HUES64 (cell line): ENCODE results near the gene SLCO4A1.

ENCODE experiments used
- H3K27ac ChIP-seq: 2 replicates; pipeline ENCODE4 v1.7.0; 2013; ENCODE audit warnings: low read depth, low read length, inconsistent platforms
- H3K27me3 ChIP-seq: 2 replicates; pipeline ENCODE4 v1.6.1; 2013; ENCODE audit warnings: mild to moderate bottlenecking, low read length; ENCODE audit not compliant: insufficient read depth
- H3K36me3 ChIP-seq: 2 replicates; pipeline ENCODE4 v1.6.1; 2013; ENCODE audit warnings: mild to moderate bottlenecking, low read length; ENCODE audit not compliant: insufficient read depth
- H3K4me1 ChIP-seq: 2 replicates; pipeline ENCODE4 v1.6.1; 2013; ENCODE audit warnings: mild to moderate bottlenecking, low read length, moderate library complexity; ENCODE audit not compliant: insufficient read depth
- H3K4me3 ChIP-seq: 2 replicates; pipeline ENCODE4 v1.5.1; 2013; ENCODE audit warnings: mild to moderate bottlenecking, low read length, moderate library complexity
- H3K9ac ChIP-seq: 2 replicates; pipeline ENCODE4 v1.6.1; 2013; ENCODE audit warnings: mild to moderate bottlenecking, low read depth, low read length
- H3K9me3 ChIP-seq: 2 replicates; pipeline ENCODE4 v1.6.1; 2013; ENCODE audit warnings: low read depth, low read length; ENCODE audit not compliant: insufficient read depth
- WGBS: fragments of 150-250, 120-280 bp; methylation state at CpG from one replicate; pipeline ENCODE4 v1.1.7; 2013; ENCODE audit warnings: missing lambda C conversion rate; 5-methylcytosine and 5-hydroxymethylcytosine counted together

The SLCO4A1 gene

GRCh38 chr20:62665153-62665754, 23.0 kb downstream of the SLCO4A1 start:
- Histone ChIP-seq H3K27ac (no peak overlapping the region), H3K4me3 (no peak overlapping the region), H3K9ac (no peak overlapping the region), H3K9me3 (no peaks in the 10 kb centered on the region), H3K27me3 (no peaks in the 10 kb centered on the region), H3K36me3 (no peaks in the 10 kb centered on the region), H3K4me1 (peaks cover 7% of the 10 kb centered on the region; the same call in 1 of the 2 replicates)
- WGBS, result 94% methylated on average over 12 of the region's 12 CpGs

- H3K36me3 ChIP-seq, result no peaks in the 10 kb centered on the region
- WGBS, result 86% methylated on average over 27 of the region's 33 CpGs
Observed at GRCh38 chr20:62665826-62666735, 23.8 kb downstream of the SLCO4A1 start.

GRCh38 chr20:62666736-62667529, 24.6 kb downstream of the SLCO4A1 start:
- Histone ChIP-seq H3K9me3 (no peaks in the 10 kb centered on the region), H3K4me3 (no peak overlapping the region), H3K36me3 (no peaks in the 10 kb centered on the region), H3K9ac (no peak overlapping the region), H3K27ac (no peak overlapping the region), H3K27me3 (no peaks in the 10 kb centered on the region), H3K4me1 (peaks cover 7% of the 10 kb centered on the region; the same call in 1 of the 2 replicates)
- whole genome bisulfite sequencing, result 91% methylated on average over 27 of the region's 27 CpGs

More at GRCh38 chr20:62665826-62666735, 23.8 kb downstream of the SLCO4A1 start:
- H3K27me3 ChIP-seq, result no peaks in the 10 kb centered on the region
- H3K4me3 ChIP-seq, result no peak overlapping the region
- H3K9me3 ChIP-seq, result no peaks in the 10 kb centered on the region
- H3K4me1 ChIP-seq, result peaks cover 7% of the 10 kb centered on the region; the same call in 1 of the 2 replicates
- H3K9ac ChIP-seq, result no peak overlapping the region
- no peak overlapping the region for H3K27ac ChIP-seq

- no peaks in the 10 kb centered on the region for H3K36me3 ChIP-seq
- no peak overlapping the region for H3K4me3 ChIP-seq
- no peak overlapping the region for H3K27ac ChIP-seq
- no peaks in the 10 kb centered on the region for H3K9me3 ChIP-seq
- 89% methylated on average over 30 of the region's 30 CpGs for WGBS
- no peaks in the 10 kb centered on the region for H3K27me3 ChIP-seq
- H3K9ac ChIP-seq, result no peak overlapping the region
- peaks cover 7% of the 10 kb centered on the region; the same call in 1 of the 2 replicates for H3K4me1 ChIP-seq
Observed at GRCh38 chr20:62667530-62668440, 25.5 kb downstream of the SLCO4A1 start.

GRCh38 chr20:62668441-62669027, 26.2 kb downstream of the SLCO4A1 start:
- H3K36me3 ChIP-seq, result no peaks in the 10 kb centered on the region
- 0 out of 2 replicates have a peak, but pooled peaks cover under 1% of the 10 kb centered on the region for H3K4me1 ChIP-seq
- H3K9ac ChIP-seq, result no peak overlapping the region
- H3K9me3 ChIP-seq, result no peaks in the 10 kb centered on the region
- no peak overlapping the region for H3K4me3 ChIP-seq
- 58% methylated on average over 13 of the region's 13 CpGs for WGBS
- no peaks in the 10 kb centered on the region for H3K27me3 ChIP-seq
- no peak overlapping the region for H3K27ac ChIP-seq

- Histone ChIP-seq H3K9ac (no peak overlapping the region), H3K27me3 (no peaks in the 10 kb centered on the region), H3K9me3 (no peaks in the 10 kb centered on the region), H3K36me3 (no peaks in the 10 kb centered on the region), H3K4me3 (no peak overlapping the region), H3K4me1 (no peaks in the 10 kb centered on the region), H3K27ac (no peak overlapping the region)
- 94% methylated on average over 10 of the region's 10 CpGs for WGBS
Observed at GRCh38 chr20:62669249-62669648, 26.9 kb downstream of the SLCO4A1 start.

- no peaks in the 10 kb centered on the region for H3K27me3 ChIP-seq
- WGBS, result 95% methylated on average over 14 of the region's 14 CpGs
- H3K9ac ChIP-seq, result no peak overlapping the region
- H3K4me1 ChIP-seq, result no peaks in the 10 kb centered on the region
- H3K9me3 ChIP-seq, result no peaks in the 10 kb centered on the region
- H3K4me3 ChIP-seq, result no peak overlapping the region
- H3K36me3 ChIP-seq, result no peaks in the 10 kb centered on the region
- H3K27ac ChIP-seq, result no peak overlapping the region
Observed at GRCh38 chr20:62670156-62670555, 27.9 kb downstream of the SLCO4A1 start.

- Histone ChIP-seq H3K9ac (no peak overlapping the region), H3K27me3 (no peaks in the 10 kb centered on the region), H3K4me1 (no peaks in the 10 kb centered on the region), H3K27ac (no peak overlapping the region), H3K9me3 (no peaks in the 10 kb centered on the region), H3K36me3 (no peaks in the 10 kb centered on the region), H3K4me3 (no peak overlapping the region)
- WGBS, result 94% methylated on average over 17 of the region's 17 CpGs
Observed at GRCh38 chr20:62670998-62671397, 28.7 kb downstream of the SLCO4A1 start.

GRCh38 chr20:62671765-62672164, 29.5 kb downstream of the SLCO4A1 start:
- Histone ChIP-seq H3K36me3 (no peaks in the 10 kb centered on the region), H3K27me3 (no peaks in the 10 kb centered on the region), H3K9ac (no peak overlapping the region), H3K4me3 (no peak overlapping the region), H3K4me1 (no peaks in the 10 kb centered on the region), H3K9me3 (no peaks in the 10 kb centered on the region), H3K27ac (no peak overlapping the region)
- WGBS, result 95% methylated on average over 15 of the region's 15 CpGs

- Histone ChIP-seq H3K36me3 (no peaks in the 10 kb centered on the region), H3K27ac (no peak overlapping the region), H3K4me3 (no peak overlapping the region), H3K27me3 (no peaks in the 10 kb centered on the region), H3K9me3 (no peaks in the 10 kb centered on the region), H3K9ac (no peak overlapping the region), H3K4me1 (no peaks in the 10 kb centered on the region)
- WGBS, result 93% methylated on average over 11 of the region's 11 CpGs
Observed at GRCh38 chr20:62674370-62674769, 32.1 kb downstream of the SLCO4A1 start.
